ENCODE results near the gene FSCN2. TPM values are rescaled to one million over a fixed set of nuclear protein-coding genes. Genes with fewer than 3 reads are reported as not detected.

FSCN2 gene
- total RNA-seq, 1 donor from 2014 or later = 0.26 TPM

DNA sequence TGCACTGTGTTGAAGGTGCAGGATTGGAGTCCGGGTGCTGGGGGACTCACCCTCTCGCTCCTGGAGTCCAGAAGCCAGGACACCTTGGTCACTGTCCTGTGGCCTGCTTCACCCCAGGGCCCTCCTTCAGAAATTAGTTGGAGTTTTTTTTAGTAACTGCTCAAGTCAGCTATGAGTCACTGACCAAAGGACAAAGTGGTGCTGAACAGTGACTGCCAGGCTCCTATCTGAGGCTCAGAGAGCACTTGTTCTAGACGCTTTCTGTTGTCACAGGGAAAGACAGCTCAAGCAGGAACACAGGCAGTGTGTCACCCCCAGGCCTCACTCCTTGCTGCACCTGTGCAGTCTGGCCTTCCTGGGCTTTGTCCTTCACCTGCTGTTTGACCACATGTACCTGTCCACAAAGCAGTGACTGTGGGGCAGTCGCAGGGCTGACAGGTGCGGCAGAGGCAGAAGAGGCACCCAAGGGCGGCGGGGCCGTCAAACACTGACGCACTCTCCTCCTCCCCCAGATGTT lies 28.1 kb downstream of the FSCN2 start:
- DNase-seq (ENCODE audit: low read depth in 2 of 2) = no peak

GRCh38 chr17:81556863-81557262 lies 28.7 kb downstream of the FSCN2 start:
- DNase-seq (ENCODE audit: low read depth in 2 of 2) = no peak

DNA sequence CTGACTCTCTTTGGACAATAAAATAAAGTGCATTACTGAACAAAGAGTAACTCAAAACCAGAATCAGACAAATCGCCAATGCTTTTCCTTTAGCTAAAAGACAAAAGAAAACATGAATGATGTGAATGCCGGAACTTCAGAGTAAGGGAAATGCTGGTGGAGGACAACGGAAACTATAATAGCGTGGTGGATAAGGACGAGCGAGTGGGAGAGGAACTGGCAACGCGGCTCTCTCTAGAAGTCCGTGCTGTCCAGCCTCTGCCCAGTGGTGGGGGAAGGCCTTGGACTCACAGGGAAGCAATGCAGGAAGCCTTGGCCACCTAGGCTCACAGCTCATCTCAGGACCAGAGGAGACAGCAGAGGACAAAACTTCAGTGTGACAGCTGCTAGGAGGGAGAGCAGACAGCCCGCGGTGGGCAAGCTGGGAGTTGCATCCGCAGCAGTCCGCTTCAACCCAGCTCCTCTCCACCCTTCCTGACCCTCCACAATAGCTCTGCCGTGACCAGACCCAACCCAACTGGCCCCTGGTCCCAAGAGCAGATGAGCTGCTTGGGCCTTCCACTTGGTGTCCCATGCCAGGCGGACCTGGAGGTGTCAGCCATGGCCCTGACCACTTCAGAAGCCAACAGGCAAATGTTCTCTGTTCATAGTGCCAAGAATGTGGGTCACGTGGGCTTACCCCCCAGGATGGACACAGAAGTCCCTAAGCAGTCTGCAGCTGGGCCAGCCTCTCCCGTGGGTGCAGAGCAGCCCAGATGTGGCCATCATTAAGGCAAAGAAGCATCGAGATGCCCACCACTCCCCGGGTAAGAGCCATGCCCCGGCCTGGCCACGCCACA lies 29.3 kb downstream of the FSCN2 start:
- DNase-seq (ENCODE audit: low read depth in 2 of 2) = peak; percentile 37 to 56

DNA sequence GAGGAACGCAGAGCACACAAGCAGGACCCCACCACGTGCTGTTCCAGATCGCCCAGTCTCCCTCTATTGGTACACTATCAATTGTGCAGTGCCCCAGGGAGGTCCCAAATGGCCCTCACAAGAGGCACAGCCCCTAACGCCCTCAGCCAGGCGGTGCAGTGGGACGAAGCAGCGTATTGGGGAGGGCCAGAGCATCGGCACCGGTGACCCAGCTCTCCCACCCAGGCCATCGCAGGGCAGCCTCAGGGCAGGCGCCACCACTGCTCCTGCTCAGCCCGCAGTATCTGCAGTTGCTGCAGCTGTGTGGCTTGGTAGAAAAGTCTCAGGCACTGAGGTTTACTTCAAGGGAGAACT lies 29.9 kb downstream of the FSCN2 start:
- DNase-seq (ENCODE audit: low read depth in 2 of 2) = no peak

- peak in 1 of 2 donors; percentile 56 for DNase-seq (ENCODE audit: low read depth in 2 of 2)
Observed at GRCh38 chr17:81558941-81559806, 31.0 kb downstream of the FSCN2 start.

DNA sequence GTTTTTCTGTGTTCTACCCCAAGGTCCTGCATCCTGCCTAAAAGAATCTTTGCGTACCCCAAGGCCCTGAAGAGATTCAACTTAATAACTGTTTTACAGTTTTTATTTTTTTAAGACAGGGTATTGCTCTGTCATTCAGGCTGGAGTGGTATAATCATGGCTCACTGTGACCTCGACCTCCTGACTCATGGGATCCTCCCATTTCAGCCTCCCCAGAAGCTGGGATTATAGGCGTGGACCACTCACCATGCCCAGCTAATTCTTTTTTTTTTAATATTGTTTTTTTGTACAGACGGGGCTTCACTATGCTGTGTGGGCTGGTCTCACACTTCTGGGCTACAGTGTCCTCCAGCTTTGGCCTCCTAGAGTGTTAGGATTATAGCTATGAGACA lies 33.3 kb downstream of the FSCN2 start:
- peak in 1 of 2 donors; percentile 49 for DNase-seq (ENCODE audit: low read depth in 2 of 2)

DNA sequence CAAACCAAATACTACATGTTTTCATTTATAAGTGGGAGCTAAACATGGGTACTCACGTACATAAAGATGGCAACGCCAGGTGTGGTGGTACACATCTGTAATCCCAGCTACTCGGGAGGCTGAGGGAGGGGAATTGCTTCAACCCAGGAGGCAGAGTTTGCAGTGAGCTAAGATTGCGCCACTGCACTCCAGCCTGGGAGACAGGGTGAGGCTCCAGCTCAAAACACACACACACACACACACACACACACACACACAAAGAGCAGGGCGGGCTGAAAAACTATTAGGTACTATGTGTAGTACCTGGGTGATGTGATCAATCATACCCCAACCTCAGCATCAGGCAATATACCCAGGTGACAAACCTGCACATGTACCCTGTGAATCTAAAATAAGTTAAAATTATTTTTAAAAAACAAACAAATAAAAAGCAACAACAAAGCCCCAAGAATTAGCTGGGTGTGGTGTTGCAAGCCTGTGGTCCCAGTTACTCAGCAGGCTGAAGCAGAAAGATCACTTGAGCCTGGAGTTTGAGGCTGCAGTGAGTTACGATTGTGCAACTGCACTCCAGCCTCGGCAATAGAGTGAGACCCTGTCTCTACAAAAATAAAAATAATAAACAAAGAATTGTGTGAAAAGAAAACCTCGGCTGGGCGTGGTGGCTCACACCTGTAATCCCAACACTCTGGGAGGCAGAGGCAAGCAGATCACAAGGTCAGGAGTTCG lies 35.8 kb downstream of the FSCN2 start:
- DNase-seq (ENCODE audit: low read depth in 2 of 2) = no peak

DNA sequence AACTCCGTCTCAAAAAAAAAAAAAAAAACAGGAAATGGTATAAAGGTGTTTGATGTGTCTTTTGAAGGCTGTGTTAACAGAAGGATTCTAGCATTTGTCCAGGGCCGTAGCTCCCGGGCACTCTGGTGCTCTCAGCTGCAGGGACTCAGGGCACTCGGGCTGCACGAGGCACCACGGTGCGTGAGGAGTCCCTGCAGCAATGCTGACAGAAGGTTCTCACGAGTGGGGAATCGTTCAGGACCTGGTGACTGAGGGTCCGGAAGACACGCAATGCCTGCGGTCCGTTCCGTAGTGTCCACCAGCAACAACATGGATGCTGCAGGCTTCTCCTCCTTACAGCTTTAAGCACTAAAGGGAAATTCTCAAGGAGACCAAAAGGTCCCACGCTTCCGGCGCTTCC lies 36.6 kb downstream of the FSCN2 start:
- DNase-seq (ENCODE audit: low read depth in 2 of 2) = no peak

GRCh38 chr17:81565231-81565630 lies 37.1 kb downstream of the FSCN2 start:
- DNase-seq (ENCODE audit: low read depth in 2 of 2) = no peak

- DNase-seq (ENCODE audit: low read depth in 2 of 2) = peak; percentile 63 to 91
Observed at GRCh38 chr17:81566461-81567126, 38.4 kb downstream of the FSCN2 start.

GRCh38 chr17:81567191-81567590 lies 39.0 kb downstream of the FSCN2 start:
- no peak for DNase-seq (ENCODE audit: low read depth in 2 of 2)

DNA sequence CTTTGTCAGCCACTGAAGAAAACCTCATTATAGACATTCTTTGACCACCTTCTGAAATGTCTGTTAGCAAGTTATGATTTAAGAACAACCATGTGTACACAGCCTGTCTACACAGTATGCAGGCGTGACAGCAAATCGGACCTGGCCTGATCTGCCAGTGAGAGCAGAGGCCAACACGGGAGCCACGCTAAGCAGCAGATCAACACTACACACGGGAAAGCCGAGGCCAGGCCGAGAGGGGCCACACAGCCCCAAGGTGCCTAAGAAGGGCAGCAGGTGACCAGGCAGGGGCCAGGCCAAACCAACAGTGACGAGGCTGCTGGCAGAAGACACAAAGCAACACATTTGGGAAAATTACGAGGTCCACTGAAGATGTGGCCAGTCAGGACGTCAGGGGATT lies 40.2 kb downstream of the FSCN2 start:
- DNase-seq (ENCODE audit: low read depth in 2 of 2) = no peak

DNA sequence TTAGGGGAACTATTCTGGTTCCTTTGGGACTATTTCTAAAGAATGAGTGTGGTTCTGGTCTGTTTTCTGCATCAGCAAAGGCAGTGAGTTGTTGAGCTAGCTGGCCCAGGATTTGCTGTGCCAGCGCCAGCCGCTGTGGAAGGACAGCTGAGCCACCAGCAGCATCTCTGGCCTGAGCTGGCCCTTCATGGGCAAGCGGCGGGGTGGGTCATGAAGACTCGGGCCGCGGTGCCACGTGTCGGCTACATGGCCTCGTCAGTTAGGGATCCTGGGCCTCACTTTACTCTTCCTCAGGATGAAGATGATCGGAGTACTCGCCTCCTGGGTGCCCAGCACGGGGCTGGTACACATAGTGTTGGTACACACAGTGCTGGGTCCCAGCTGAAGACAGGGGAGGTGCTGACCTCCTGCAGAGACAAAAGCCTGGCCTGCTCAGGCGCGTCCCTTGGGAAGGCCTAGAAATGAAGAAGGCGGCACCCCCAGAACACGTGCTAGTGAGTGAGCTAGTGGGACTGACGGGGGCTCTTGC lies 41.9 kb downstream of the FSCN2 start:
- DNase-seq (ENCODE audit: low read depth in 2 of 2) = no peak

GRCh38 chr17:81570964-81571363 lies 42.8 kb downstream of the FSCN2 start:
- no peak for DNase-seq (ENCODE audit: low read depth in 2 of 2)

DNA sequence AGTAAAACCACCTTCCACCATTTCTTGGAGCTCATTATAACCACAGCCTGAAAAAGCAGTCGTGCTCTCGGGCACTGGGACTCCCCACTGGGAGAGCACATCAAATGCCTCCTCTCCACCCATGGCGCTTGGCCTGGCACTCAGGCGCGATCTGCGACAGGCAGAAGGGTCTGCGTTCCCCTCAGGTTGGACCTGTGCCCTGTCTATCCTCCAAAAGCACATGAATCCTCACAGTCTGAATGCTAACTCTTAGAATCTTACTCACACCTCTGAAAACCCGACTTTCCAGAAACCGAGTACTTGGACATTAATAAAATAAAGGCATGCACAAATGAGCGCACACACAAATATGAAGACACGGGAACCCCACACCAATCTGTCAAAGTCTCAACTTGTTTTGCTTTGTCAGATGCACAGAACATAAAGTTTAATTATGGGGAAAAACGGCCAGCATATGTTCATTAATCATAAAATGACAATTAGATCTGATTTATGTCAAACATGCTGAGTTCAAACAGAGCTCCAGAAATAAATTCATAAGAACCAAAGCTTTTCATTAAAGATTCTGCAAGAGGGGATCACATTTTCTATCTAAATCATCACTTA lies 44.5 kb downstream of the FSCN2 start:
- DNase-seq (ENCODE audit: low read depth in 2 of 2) = no peak

DNA sequence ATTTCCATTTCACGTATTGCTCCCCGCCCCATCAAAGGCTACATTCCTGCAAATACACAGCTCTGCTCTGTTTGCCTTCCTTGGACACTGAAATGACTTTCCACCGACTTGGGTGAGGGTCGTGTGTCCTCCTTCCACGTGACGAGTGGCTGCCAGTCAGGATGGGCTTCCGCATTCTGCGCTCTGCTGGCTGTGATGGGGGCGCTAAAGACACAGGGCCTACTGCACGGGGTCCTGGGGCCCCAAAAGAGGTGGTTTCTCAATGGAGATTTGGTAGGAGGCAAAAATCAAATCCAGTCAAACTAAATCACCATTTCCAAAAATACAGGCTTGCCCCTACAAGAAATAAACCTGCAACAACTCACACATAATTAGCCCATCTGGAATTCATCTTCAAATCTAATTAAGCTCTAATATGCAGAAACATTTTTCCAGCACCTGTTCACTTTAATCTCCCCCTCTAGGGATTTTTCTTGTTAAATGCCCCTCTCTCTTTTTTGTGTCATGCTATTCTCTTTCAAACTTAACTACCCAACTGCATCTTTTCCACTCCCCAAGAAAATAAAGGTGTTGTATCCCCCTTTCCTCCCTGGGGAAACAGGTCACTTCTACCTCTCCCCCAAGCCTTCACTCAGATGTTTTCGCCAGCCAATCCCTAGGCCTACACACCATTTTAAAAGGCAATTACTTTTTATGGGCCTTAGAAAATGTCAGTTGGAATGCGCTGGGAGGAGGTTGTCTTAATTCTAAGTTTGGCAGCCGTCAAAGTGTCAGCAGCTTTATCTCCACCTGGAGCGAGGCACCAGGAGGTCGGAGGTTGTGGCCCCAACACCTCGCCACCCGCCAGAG lies 45.8 kb downstream of the FSCN2 start:
- DNase-seq (ENCODE audit: low read depth in 2 of 2) = no peak

DNA sequence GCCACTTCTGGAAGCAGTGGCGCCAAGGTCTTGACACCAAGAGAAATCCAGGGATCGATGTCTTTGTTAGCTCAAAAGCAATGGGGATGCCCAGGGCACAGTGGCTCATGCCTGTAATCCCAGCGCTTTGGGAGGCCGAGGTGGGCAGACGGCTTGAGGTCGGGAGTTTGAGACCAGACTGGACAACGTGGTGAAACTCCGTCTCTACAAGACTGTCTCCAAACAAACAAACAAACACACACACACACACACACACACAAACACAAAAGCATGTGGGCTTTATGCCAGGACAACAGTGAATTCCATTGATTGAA lies 46.4 kb downstream of the FSCN2 start:
- DNase-seq (ENCODE audit: low read depth in 2 of 2) = no peak

DNA sequence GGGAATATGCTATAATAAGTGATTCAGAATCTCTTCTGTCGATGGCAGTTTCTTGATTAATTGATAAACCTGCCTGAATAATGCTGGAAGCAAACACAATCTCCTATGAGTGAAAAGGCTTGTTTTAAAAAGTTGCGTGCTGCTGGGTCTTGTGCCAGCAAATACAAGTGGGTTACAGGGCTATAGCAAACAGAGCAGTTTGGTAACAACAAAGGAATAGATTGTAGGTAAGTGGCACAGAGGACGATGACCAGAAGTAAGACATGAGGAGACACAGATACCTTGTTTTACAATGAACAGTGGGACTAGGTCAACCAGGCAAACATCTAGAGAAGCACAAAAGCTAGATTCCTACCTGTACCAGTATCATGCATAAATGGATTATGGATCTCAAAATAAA lies 47.7 kb downstream of the FSCN2 start:
- no peak for DNase-seq (ENCODE audit: low read depth in 2 of 2)

- peak in 1 of 2 donors; percentile 77 for DNase-seq (ENCODE audit: low read depth in 2 of 2)
Observed at GRCh38 chr17:81576621-81577277, 48.6 kb downstream of the FSCN2 start.
